ENCODE results near the gene C16orf95.
A peak's percentile ranks its signal among the peaks of the same experiment; 100 is the strongest.

The C16orf95 gene

GRCh38 chr16:87331241-87331801 is 14.1 kb upstream of the C16orf95 start:
- no peak for DNase-seq

- DNase-seq: no peak
Measured at GRCh38 chr16:87330646-87331045, 13.5 kb upstream of the C16orf95 start.

GRCh38 chr16:87330257-87330624 is 13.0 kb upstream of the C16orf95 start:
- DNase-seq: no peak

GRCh38 chr16:87329436-87330256 is 12.5 kb upstream of the C16orf95 start:
- no peak for DNase-seq

- no peak for DNase-seq
Measured at GRCh38 chr16:87328846-87329245, 11.7 kb upstream of the C16orf95 start.

- no peak for DNase-seq
Measured at GRCh38 chr16:87327798-87328495, 10.8 kb upstream of the C16orf95 start.

GRCh38 chr16:87326151-87326571 is 9.0 kb upstream of the C16orf95 start:
- DNase-seq: no peak

- no peak for DNase-seq
Measured at GRCh38 chr16:87325423-87325858, 8.2 kb upstream of the C16orf95 start.

GRCh38 chr16:87324411-87325275 is 7.5 kb upstream of the C16orf95 start:
- peak; percentile 5 to 19 for DNase-seq

- DNase-seq: no peak
Measured at GRCh38 chr16:87323727-87324410, 6.7 kb upstream of the C16orf95 start.

GRCh38 chr16:87322833-87323726 is 5.9 kb upstream of the C16orf95 start:
- no peak for DNase-seq

GRCh38 chr16:87322360-87322759 is 5.2 kb upstream of the C16orf95 start:
- no peak for DNase-seq

- no peak for DNase-seq
Measured at GRCh38 chr16:87321336-87322107, 4.3 kb upstream of the C16orf95 start.

GRCh38 chr16:87320510-87321227 is 3.5 kb upstream of the C16orf95 start:
- DNase-seq: no peak

- no peak for DNase-seq
Measured at GRCh38 chr16:87319997-87320491, 2.9 kb upstream of the C16orf95 start.

- DNase-seq: no peak
Measured at GRCh38 chr16:87319011-87319410, 1.8 kb upstream of the C16orf95 start.

GRCh38 chr16:87317750-87318644 is 805 bp upstream of the C16orf95 start:
- DNase-seq: peak; percentile 25 to 53

GRCh38 chr16:87316450-87316922 is 706 bp downstream of the C16orf95 start:
- no peak for DNase-seq
